GM12874 (cell line): ENCODE results near the gene KRTAP9-7.

Source experiments
- TF ChIP-seq, protein P1 (sequence below): IDR thresholded peaks from 2 replicates; pipeline ENCODE4 v1.5.1; 2011; ENCODE audit warnings: low read depth, mild to moderate bottlenecking, control low read depth, low read length, moderate library complexity; ENCODE audit not compliant: insufficient read depth

KRTAP9-7 gene

GRCh38 chr17:41287050-41287449 lies 11.6 kb downstream of the KRTAP9-7 start:
- TF ChIP-seq, protein P1, sequence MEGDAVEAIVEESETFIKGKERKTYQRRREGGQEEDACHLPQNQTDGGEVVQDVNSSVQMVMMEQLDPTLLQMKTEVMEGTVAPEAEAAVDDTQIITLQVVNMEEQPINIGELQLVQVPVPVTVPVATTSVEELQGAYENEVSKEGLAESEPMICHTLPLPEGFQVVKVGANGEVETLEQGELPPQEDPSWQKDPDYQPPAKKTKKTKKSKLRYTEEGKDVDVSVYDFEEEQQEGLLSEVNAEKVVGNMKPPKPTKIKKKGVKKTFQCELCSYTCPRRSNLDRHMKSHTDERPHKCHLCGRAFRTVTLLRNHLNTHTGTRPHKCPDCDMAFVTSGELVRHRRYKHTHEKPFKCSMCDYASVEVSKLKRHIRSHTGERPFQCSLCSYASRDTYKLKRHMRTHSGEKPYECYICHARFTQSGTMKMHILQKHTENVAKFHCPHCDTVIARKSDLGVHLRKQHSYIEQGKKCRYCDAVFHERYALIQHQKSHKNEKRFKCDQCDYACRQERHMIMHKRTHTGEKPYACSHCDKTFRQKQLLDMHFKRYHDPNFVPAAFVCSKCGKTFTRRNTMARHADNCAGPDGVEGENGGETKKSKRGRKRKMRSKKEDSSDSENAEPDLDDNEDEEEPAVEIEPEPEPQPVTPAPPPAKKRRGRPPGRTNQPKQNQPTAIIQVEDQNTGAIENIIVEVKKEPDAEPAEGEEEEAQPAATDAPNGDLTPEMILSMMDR, result no peak

DNA sequence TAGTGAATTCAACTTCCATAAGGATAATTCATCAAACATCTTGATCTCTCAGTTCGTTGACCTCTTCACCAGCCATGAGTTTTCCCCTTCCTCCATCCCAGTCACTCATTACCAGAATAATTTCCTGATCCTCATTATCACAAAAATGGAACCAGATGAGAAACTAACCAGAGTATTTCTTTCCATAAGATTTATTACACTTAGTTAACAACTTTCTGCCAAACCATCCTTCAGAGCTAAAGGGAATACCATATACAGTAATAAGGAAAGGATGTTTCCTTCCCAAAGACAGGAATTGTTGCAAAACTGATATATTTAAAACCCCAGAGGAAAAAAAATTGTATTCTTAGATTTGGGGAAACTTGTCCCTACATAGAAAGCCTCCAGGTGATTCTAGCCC lies 18.5 kb downstream of the KRTAP9-7 start:
- TF ChIP-seq, protein P1, result no peak

DNA sequence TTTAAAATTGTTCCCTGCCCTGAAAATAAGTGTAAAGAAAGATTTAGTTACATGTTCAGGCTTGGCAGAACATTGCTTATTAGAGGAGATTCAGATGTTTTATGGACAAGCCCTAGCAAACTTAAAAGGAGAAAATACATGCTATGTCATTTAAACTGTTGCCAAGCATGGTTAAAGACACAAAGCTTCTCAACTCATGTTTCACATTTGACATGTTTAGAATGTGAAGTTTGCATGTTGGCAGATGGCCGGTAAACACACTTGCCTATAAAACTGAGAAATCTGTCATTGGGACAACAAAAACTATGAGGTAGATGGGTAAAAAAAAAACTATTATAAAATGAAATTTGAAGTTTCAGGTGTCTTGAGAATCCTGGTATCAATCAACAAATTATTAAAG lies 21.3 kb downstream of the KRTAP9-7 start:
- TF ChIP-seq, protein P1, result no peak

DNA sequence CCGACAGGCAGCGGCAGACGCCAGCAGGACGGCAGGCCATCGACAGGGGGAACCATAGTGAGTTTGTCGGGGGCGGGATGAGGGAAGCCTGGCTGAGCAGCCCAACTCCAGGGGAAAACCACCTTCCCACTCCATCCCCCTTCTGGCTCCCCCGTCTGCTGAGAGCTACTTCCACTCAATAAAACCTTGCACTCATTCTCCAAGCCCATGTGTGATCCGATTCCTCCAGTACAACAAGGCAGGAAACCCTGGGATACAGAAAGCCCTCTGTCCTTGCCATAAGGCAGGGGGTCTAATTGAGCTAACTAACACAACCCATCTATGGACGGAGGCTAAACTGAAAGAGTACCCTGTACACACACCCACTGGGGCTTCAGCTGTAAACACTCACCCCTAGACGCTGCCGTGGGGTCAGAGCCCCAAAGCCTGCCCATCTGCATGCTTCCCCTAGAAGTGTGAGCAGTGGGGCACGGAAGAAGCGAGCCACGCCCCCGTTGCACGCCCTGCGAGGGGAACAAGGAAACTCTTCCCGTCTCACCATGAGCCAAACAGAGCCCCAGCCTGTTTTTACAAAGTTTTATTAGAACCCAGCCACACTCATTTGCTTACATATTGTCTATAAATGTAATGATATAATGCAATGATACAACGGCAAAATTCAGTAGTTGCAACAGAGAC lies 23.1 kb downstream of the KRTAP9-7 start:
- TF ChIP-seq, protein P1, result no peak

GRCh38 chr17:41301204-41301790 lies 25.8 kb downstream of the KRTAP9-7 start:
- TF ChIP-seq, protein P1, result no peak

GRCh38 chr17:41301916-41302901 lies 26.7 kb downstream of the KRTAP9-7 start, which contains the start of gene KRTAP29-1:
Gene KRTAP29-1 (minus strand): TSS chr17:41302851. CDS start chr17:41302851, 0 bp downstream.
- TF ChIP-seq, protein P1, result no peak

GRCh38 chr17:41302981-41303380 lies 27.5 kb downstream of the KRTAP9-7 start:
- TF ChIP-seq, protein P1, result no peak
